Progenitor cell of endocrine pancreas (in vitro differentiated cells): ENCODE measurements around the gene GLO1. TPM values are rescaled to one million over a fixed set of nuclear protein-coding genes. Genes with fewer than 3 reads are reported as not detected.
"Not testable (repeated sequence)": the region's sequence is repeated elsewhere in the genome, so short reads cannot be mapped to it uniquely, and the experiment has no call there.

ENCODE experiments used
- DNase-seq: peaks from one replicate; pipeline ENCODE4 v3.0.0; 2021; ENCODE audit warnings: low spot score; ENCODE audit not compliant: unreplicated experiment
- H3K27ac Mint-ChIP-seq: 2 replicates; pipeline ENCODE4 v1.8.0; 2021; ENCODE audit warnings: mild to moderate bottlenecking, moderate library complexity, mixed read lengths
- H3K27me3 Mint-ChIP-seq: 2 replicates; pipeline ENCODE4 v1.8.0; 2021; ENCODE audit warnings: mixed read lengths
- H3K36me3 Mint-ChIP-seq: 2 replicates; pipeline ENCODE4 v1.8.0; 2022; ENCODE audit warnings: mixed read lengths; ENCODE audit not compliant: insufficient read depth
- H3K4me1 Mint-ChIP-seq: 2 replicates; pipeline ENCODE4 v1.8.0; 2021; ENCODE audit warnings: low read depth, mixed read lengths
- H3K4me3 Mint-ChIP-seq: 2 replicates; pipeline ENCODE4 v1.8.0; 2021; ENCODE audit warnings: low read depth, mild to moderate bottlenecking, moderate library complexity, mixed read lengths
- H3K9me3 Mint-ChIP-seq: 2 replicates; pipeline ENCODE4 v1.8.0; 2021; ENCODE audit warnings: low read depth, mixed read lengths
- CTCF ChIP-seq: fragments of 200-600 bp; sonication (generic); IDR thresholded peaks from one replicate; pipeline ENCODE4 v1.5.0; 2021; ENCODE audit warnings: antibody characterized with exemption, mild to moderate bottlenecking; ENCODE audit not compliant: unreplicated experiment
- total RNA-seq: library from RNA; stranded (reverse); gene quantifications from 2 replicates; pipeline ENCODE4 v1.2.1, GENCODE V29; 2021

Gene GLO1
- total RNA-seq, 1 donor from 2014 or later, result 97.9 TPM

- Mint-ChIP-seq H3K4me1 (peaks cover 8% of the 10 kb centered on the region), H3K27me3 (no peaks in the 10 kb centered on the region), H3K4me3 (no peak overlapping the region), H3K36me3 (peaks cover 8% of the 10 kb centered on the region), H3K9me3 (peaks cover 7% of the 10 kb centered on the region), H3K27ac (no peak overlapping the region)
- DNase-seq, result no peak
- TF ChIP-seq CTCF, result no peak
These were observed 3.0 kb upstream of the GLO1 start for GRCh38 chr6:38705924-38706323.

- DNase-seq, result no peak
- H3K9me3 Mint-ChIP-seq, result peaks cover 11% of the 10 kb centered on the region
- H3K4me1 Mint-ChIP-seq, result peaks cover 8% of the 10 kb centered on the region
- TF ChIP-seq CTCF, result no peak
- H3K27ac Mint-ChIP-seq, result no peak overlapping the region
- no peak overlapping the region for H3K4me3 Mint-ChIP-seq
- no peaks in the 10 kb centered on the region for H3K27me3 Mint-ChIP-seq
- H3K36me3 Mint-ChIP-seq, result peaks cover 23% of the 10 kb centered on the region
These were observed 1.1 kb upstream of the GLO1 start for GRCh38 chr6:38703949-38704590.

- Mint-ChIP-seq H3K4me3 (peak overlapping the region; percentile 85), H3K36me3 (peaks cover 27% of the 10 kb centered on the region), H3K27ac (no peak overlapping the region), H3K27me3 (no peaks in the 10 kb centered on the region), H3K4me1 (peaks cover 8% of the 10 kb centered on the region), H3K9me3 (peaks cover 11% of the 10 kb centered on the region)
- DNase-seq, result no peak
- TF ChIP-seq CTCF, result no peak
These were observed 1.4 kb downstream of the GLO1 start for GRCh38 chr6:38701551-38701950.

GRCh38 chr6:38699702-38700101 is 3.2 kb downstream of the GLO1 start:
- H3K9me3 Mint-ChIP-seq, result peaks cover 12% of the 10 kb centered on the region
- H3K36me3 Mint-ChIP-seq, result peaks cover 31% of the 10 kb centered on the region
- H3K4me3 Mint-ChIP-seq, H3K27me3 Mint-ChIP-seq, H3K4me1 Mint-ChIP-seq, H3K27ac Mint-ChIP-seq, DNase-seq: not testable (repeated sequence)

- Mint-ChIP-seq H3K27ac (no peak overlapping the region), H3K27me3 (no peaks in the 10 kb centered on the region), H3K36me3 (peaks cover 37% of the 10 kb centered on the region), H3K4me1 (peaks cover 6% of the 10 kb centered on the region), H3K4me3 (no peak overlapping the region), H3K9me3 (peaks cover 17% of the 10 kb centered on the region)
- DNase-seq, result no peak
- TF ChIP-seq CTCF, result no peak
These were observed 5.1 kb downstream of the GLO1 start for GRCh38 chr6:38697846-38698245.

- Mint-ChIP-seq H3K27ac (no peak overlapping the region), H3K9me3 (peaks cover 14% of the 10 kb centered on the region), H3K36me3 (peaks cover 33% of the 10 kb centered on the region), H3K27me3 (no peaks in the 10 kb centered on the region), H3K4me3 (no peak overlapping the region), H3K4me1 (no peaks in the 10 kb centered on the region)
- no peak for TF ChIP-seq CTCF
- no peak for DNase-seq
These were observed 6.6 kb downstream of the GLO1 start for GRCh38 chr6:38696345-38696744.
